Neuronal stem cell (in vitro differentiated cells): ENCODE measurements around the gene SHC1. TPM values are rescaled to one million over a fixed set of nuclear protein-coding genes. Genes with fewer than 3 reads are reported as not detected.

Experiments
- small RNA-seq: library from polyadenylated mRNA; stranded (forward); fragments of <200 nt; extraction: miRNeasy Mini kit (QIAGEN cat#:217004); gene quantifications from one replicate; pipeline ENCODE3, GENCODE V24; 2013; ENCODE audit not compliant: insufficient read depth

SHC1 gene

Small RNA genes lying within 50 kb of the gene (small RNA-seq; reads per million reads assigned to genes)
- gene MIR4258 (not detected), gene RF00017 (not detected)
